Type B pancreatic cell (in vitro differentiated cells): ENCODE measurements around the gene CFAP119. TPM values are rescaled to one million over a fixed set of nuclear protein-coding genes. Genes with fewer than 3 reads are reported as not detected.

Experiments used
- DNase-seq: peaks from one replicate; pipeline ENCODE4 v3.0.0; 2021; ENCODE audit warnings: mixed read lengths; ENCODE audit not compliant: unreplicated experiment; ENCODE audit errors: extremely low spot score
- H3K27ac Mint-ChIP-seq: 2 replicates; pipeline ENCODE4 v1.8.0; 2021; ENCODE audit warnings: mild to moderate bottlenecking, mixed read lengths
- H3K27me3 Mint-ChIP-seq: 2 replicates; pipeline ENCODE4 v1.8.0; 2021; ENCODE audit warnings: mixed read lengths
- H3K36me3 Mint-ChIP-seq: 2 replicates; pipeline ENCODE4 v1.8.0; 2021; ENCODE audit warnings: mixed read lengths
- H3K4me1 Mint-ChIP-seq: one replicate; pipeline ENCODE4 v1.8.0; 2021; ENCODE audit warnings: mixed read lengths; ENCODE audit not compliant: unreplicated experiment
- H3K4me3 Mint-ChIP-seq: 2 replicates; pipeline ENCODE4 v1.8.0; 2021; ENCODE audit warnings: mild to moderate bottlenecking, mixed read lengths
- H3K9me3 Mint-ChIP-seq: 2 replicates; pipeline ENCODE4 v1.8.0; 2021; ENCODE audit warnings: mixed read lengths
- CTCF ChIP-seq: fragments of 200-600 bp; sonication (generic); conservative IDR thresholded peaks from 2 replicates; pipeline ENCODE4 v1.5.0; 2021; ENCODE audit warnings: antibody characterized with exemption, mild to moderate bottlenecking
- total RNA-seq: library from RNA; stranded (reverse); gene quantifications from 2 replicates; pipeline ENCODE4 v1.2.1, GENCODE V29; 2021; ENCODE audit warnings: low replicate concordance

CFAP119 gene
- total RNA-seq, 1 donor from 2014 or later = 15.0 TPM

- TF ChIP-seq CTCF = no peak
- no peak for DNase-seq
- no peak overlapping the region for H3K27ac Mint-ChIP-seq
- no peaks in the 10 kb centered on the region for H3K27me3 Mint-ChIP-seq
- no peaks in the 10 kb centered on the region for H3K36me3 Mint-ChIP-seq
- no peaks in the 10 kb centered on the region for H3K9me3 Mint-ChIP-seq
- peak overlapping the region; percentile 5 for H3K4me3 Mint-ChIP-seq
- H3K4me1 Mint-ChIP-seq = peaks cover 11% of the 10 kb centered on the region
Observed at GRCh38 chr16:30802936-30803335, 41.1 kb upstream of the CFAP119 start.

DNA sequence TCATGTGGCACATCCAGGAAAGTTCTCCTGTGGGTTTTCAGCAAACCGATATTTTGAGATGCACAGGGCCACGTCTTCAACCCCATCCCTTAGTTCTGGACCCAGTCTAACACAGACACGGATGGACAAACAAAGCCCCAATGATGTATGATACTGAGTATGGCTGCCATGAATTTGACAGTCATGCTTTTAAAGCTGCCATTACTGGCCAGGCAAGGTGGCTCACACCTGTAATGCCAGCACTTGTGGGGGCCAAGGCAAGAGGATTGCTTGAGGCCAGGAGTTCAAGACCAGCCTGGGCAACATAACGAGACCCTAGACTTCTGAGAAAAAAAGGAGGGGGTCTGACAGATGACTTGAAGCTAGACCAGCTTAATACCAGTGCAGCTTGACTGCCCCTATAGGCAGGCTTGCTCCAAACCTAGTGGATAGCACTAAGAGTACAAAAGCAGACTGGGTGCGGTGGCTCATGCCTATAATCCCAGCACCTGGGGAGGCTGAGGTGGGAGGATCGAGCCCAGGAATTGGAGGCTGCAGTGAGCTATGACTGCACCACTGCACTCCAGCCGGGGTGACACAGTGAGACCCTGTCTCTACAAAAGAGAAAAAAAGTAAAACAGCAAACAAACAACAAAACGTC, 35.9 kb upstream of the CFAP119 start:
- H3K36me3 Mint-ChIP-seq = no peaks in the 10 kb centered on the region
- no peak for DNase-seq
- no peaks in the 10 kb centered on the region for H3K4me1 Mint-ChIP-seq
- no peak overlapping the region for H3K4me3 Mint-ChIP-seq
- H3K27ac Mint-ChIP-seq = no peak overlapping the region
- no peaks in the 10 kb centered on the region for H3K9me3 Mint-ChIP-seq
- peak; percentile 21 for TF ChIP-seq CTCF
- no peaks in the 10 kb centered on the region for H3K27me3 Mint-ChIP-seq

GRCh38 chr16:30794634-30795033, 32.8 kb upstream of the CFAP119 start:
- Mint-ChIP-seq H3K4me3 (no peak overlapping the region), H3K9me3 (no peaks in the 10 kb centered on the region), H3K27me3 (no peaks in the 10 kb centered on the region), H3K36me3 (no peaks in the 10 kb centered on the region), H3K27ac (no peak overlapping the region), H3K4me1 (no peaks in the 10 kb centered on the region)
- no peak for TF ChIP-seq CTCF
- DNase-seq = no peak

DNA sequence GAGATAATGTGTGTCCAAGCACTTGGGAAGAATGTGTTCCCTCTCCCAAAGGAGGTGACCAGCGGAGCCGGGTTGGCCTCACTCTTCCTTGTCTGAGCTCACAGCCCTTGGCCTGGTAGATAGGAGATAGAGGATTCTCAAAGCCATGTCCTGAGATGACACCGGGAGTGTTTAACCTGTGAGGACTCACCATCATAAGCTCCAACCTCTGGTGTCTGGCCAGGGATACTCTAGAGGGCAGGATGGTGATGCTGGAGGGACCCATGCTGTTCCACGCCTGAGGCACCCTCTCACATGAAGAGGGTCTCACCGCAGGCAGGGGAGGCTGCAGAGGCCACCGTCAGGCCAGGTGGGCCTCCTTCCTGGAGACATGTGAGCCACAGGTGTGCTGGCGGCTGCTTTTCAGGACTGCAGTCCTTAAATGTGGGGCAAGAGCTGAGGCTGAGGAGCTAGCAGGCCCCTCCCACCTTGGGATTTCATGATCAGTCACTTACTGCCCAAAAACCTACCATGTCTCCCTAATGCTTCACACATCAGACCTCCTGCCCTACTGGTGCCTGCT, 31.7 kb upstream of the CFAP119 start:
- no peak overlapping the region for H3K27ac Mint-ChIP-seq
- no peaks in the 10 kb centered on the region for H3K36me3 Mint-ChIP-seq
- H3K9me3 Mint-ChIP-seq = no peaks in the 10 kb centered on the region
- no peaks in the 10 kb centered on the region for H3K4me1 Mint-ChIP-seq
- DNase-seq = no peak
- no peak for TF ChIP-seq CTCF
- H3K4me3 Mint-ChIP-seq = no peak overlapping the region
- H3K27me3 Mint-ChIP-seq = no peaks in the 10 kb centered on the region

- no peak for TF ChIP-seq CTCF
- Mint-ChIP-seq H3K9me3 (no peaks in the 10 kb centered on the region), H3K4me3 (peak overlapping the region; percentile 92), H3K4me1 (peaks cover 19% of the 10 kb centered on the region), H3K27ac (peak overlapping the region; percentile 82), H3K27me3 (no peaks in the 10 kb centered on the region), H3K36me3 (no peaks in the 10 kb centered on the region)
- no peak for DNase-seq
Observed at GRCh38 chr16:30787613-30788378, 25.9 kb upstream of the CFAP119 start.
